ENCODE data around the gene HP. TPM values are rescaled to one million over a fixed set of nuclear protein-coding genes. Genes with fewer than 3 reads are reported as not detected.

Gene HP
- total RNA-seq, 1 donor from 2014 or later, result not detected

DNA sequence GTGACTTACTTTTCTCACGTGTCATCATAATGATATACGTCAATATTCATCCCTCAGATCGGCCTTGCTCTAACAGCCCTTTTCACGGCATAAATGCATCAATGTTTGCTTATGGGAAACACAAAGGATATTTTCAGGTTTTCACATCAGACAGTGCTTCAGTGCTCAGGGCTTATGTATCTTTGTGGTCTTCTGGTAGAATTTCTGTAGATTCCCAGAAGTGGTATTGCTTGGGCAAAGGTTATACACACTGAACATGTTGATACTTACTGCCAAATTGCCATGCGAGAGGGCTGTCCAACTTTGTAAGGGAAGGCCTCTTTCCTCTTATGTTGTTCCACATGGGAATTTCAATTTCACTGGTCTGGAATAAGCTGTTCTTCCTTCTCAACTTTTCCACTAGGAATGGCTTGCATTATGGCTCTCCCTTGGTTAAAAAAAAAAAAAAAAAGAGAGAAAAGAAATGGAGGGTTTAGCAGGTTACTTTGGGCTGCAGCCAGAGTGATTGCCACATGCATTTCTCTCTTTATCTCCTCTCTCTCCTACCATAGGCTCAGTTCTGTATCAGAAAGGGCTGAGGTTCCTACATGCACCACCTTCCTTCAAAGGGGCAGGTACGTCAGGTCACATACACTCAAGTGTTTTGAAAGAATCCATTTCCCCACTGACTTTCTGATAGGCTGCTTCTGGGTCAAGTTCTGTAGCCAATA lies 26.5 kb upstream of the HP start:
- TF ChIP-seq, protein P1, sequence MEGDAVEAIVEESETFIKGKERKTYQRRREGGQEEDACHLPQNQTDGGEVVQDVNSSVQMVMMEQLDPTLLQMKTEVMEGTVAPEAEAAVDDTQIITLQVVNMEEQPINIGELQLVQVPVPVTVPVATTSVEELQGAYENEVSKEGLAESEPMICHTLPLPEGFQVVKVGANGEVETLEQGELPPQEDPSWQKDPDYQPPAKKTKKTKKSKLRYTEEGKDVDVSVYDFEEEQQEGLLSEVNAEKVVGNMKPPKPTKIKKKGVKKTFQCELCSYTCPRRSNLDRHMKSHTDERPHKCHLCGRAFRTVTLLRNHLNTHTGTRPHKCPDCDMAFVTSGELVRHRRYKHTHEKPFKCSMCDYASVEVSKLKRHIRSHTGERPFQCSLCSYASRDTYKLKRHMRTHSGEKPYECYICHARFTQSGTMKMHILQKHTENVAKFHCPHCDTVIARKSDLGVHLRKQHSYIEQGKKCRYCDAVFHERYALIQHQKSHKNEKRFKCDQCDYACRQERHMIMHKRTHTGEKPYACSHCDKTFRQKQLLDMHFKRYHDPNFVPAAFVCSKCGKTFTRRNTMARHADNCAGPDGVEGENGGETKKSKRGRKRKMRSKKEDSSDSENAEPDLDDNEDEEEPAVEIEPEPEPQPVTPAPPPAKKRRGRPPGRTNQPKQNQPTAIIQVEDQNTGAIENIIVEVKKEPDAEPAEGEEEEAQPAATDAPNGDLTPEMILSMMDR (IDR thresholded peaks at IDR 0.05), result no peak
- H3K36me3 Mint-ChIP-seq (ENCODE audit: low read depth), result peaks cover 40% of the 10 kb centered on the region
- H3K9me3 Mint-ChIP-seq, result no peaks in the 10 kb centered on the region
- intact Hi-C loops (cut with micrococcal nuclease), result no loop called here
- ChIA-PET CTCF (no interaction called here), POLR2A (no interaction called here)
- H3K27ac Mint-ChIP-seq, result no peak overlapping the region
- no peak overlapping the region for H3K4me3 Mint-ChIP-seq
- no peaks in the 10 kb centered on the region for H3K4me1 Mint-ChIP-seq
- ATAC-seq (ENCODE audit: low read depth) (no peak), DNase-seq (no peak)
- no peaks in the 10 kb centered on the region for H3K27me3 Mint-ChIP-seq

DNA sequence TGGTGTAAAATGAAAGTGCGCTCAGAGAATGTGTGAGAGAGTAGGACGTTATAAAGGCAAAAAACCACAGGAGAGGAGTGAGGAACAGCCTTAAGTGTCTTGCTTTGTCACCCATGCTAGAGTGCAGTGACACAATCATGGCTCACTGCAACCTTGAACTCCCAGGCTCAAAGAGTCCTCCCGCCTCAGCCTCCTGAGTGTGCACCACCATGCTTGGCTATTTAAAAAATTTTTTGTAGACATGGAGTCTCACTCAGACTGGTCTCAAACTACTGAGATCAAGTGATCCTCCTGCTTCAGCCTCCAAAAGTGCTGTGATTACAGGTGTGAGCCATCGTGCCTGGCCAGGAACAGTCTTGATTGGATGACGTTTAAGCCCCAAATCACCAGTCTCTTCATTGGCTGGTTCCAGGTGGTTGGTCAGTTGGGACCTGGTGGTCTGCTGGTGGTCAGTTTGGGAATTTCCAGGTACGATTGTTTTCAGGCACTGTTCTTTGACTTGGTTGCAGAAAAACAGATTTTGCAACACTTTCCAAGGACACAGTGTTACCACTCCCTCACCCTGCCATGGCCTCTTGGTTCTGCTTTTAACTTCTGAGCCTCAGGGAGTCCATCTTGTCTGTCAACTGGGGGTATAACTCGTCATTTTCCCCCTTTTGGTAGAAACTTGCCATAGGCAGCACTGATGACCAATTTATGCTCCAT lies 24.6 kb upstream of the HP start:
- H3K36me3 Mint-ChIP-seq (ENCODE audit: low read depth), result peaks cover 28% of the 10 kb centered on the region
- no peak overlapping the region for H3K27ac Mint-ChIP-seq
- no peaks in the 10 kb centered on the region for H3K4me1 Mint-ChIP-seq
- no peak overlapping the region for H3K4me3 Mint-ChIP-seq
- DNase-seq, result no peak
- no peaks in the 10 kb centered on the region for H3K9me3 Mint-ChIP-seq
- TF ChIP-seq, protein P1 (IDR thresholded peaks at IDR 0.05), result no peak
- no peak for ATAC-seq (ENCODE audit: low read depth)
- intact Hi-C loops (cut with micrococcal nuclease), result no loop called here
- ChIA-PET POLR2A (no interaction called here), CTCF (no interaction called here)
- no peaks in the 10 kb centered on the region for H3K27me3 Mint-ChIP-seq

DNA sequence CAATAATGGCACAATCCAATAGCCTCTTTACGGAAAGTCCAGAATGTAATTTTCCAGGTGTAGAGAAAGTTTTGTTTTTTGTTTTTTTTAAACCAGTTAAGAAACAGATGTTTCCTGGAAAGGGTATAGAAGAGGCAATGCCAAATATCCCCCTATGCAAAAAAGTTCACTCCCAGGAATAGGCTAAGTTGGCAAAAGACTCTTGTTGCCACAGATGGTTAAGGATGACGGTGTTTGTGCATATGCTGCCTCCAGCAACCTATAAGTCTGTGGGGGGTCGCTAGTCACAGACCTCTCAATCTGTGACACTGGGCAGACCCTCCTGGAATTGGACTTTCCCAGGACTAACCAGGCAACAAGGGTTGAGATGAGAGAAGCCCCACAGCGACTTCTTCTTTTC lies 20.9 kb upstream of the HP start:
- POLR2A ChIA-PET, result no interaction called here
- Mint-ChIP-seq H3K4me3 (no peak overlapping the region), H3K36me3 (ENCODE audit: low read depth) (peaks cover 13% of the 10 kb centered on the region), H3K27me3 (no peaks in the 10 kb centered on the region), H3K4me1 (no peaks in the 10 kb centered on the region), H3K9me3 (no peaks in the 10 kb centered on the region), H3K27ac (no peak overlapping the region)
- TF ChIP-seq, protein P1 (IDR thresholded peaks at IDR 0.05), result no peak
- intact Hi-C loops (cut with micrococcal nuclease), result no loop called here
- DNase-seq (no peak), ATAC-seq (ENCODE audit: low read depth) (no peak)
- CTCF ChIA-PET, result no interaction called here

DNA sequence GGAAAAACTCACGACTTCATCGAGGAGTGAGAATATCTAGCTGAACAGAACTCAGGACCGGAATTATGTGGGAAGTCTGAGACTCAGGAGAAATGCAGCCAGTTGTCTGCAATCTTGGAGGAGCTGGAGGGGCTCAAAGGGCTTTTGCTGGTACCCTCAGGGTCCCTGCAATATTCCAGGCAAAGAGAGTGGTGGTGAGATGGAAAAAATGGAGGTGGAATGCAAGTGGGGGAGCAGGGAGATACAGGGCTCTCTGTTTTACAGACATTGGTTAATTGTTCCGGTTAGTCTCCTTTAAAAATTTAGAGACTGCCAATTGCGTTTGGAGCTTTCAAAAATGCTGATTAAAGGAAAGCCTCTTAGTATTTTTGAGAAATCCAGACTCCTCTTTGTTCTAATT lies 18.2 kb upstream of the HP start:
- H3K4me3 Mint-ChIP-seq, result no peak overlapping the region
- POLR2A ChIA-PET, result no interaction called here

DNA sequence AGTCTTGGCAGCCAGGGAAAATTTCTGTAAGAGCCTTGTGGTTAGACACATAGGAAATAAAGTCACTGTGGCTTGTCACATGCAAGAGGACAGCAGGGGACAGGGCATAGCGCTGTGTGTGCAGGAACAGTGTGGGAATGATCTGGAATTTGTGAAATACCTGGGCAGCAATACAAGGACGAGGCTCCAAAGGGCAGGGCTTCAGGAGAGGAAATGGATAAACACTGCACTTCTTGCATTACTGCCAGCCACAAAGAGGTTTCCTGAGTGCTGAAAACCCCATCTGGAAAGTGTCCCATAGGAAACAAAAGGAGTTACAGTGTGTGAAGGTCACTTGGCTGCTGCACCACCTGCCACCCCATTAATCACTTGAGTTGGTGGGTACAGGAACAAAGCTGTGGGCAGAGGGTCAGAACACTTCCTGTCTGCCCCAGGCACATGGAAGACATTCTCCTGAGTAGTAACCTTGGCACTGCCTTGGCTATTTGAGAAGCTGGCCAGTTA lies 12.1 kb upstream of the HP start:
- no peak for ATAC-seq (ENCODE audit: low read depth)
- Mint-ChIP-seq H3K36me3 (ENCODE audit: low read depth) (peaks cover 25% of the 10 kb centered on the region), H3K27ac (no peak overlapping the region)

More for the DNA sequence above, 18.2 kb upstream of the HP start:
- ATAC-seq (ENCODE audit: low read depth) (no peak), DNase-seq (no peak)
- no peak overlapping the region for H3K27ac Mint-ChIP-seq
- H3K36me3 Mint-ChIP-seq (ENCODE audit: low read depth), result peaks cover 15% of the 10 kb centered on the region
- H3K4me1 Mint-ChIP-seq, result no peaks in the 10 kb centered on the region
- intact Hi-C loops (cut with micrococcal nuclease), result no loop called here
- no peaks in the 10 kb centered on the region for H3K9me3 Mint-ChIP-seq
- no peaks in the 10 kb centered on the region for H3K27me3 Mint-ChIP-seq
- TF ChIP-seq, protein P1 (IDR thresholded peaks at IDR 0.05), result no peak
- CTCF ChIA-PET, result no interaction called here

More for the DNA sequence above, 12.1 kb upstream of the HP start:
- no peak for DNase-seq
- no peaks in the 10 kb centered on the region for H3K4me1 Mint-ChIP-seq
- intact Hi-C loops (cut with micrococcal nuclease), result no loop called here
- POLR2A ChIA-PET, result no interaction called here
- TF ChIP-seq, protein P1 (IDR thresholded peaks at IDR 0.05), result no peak
- peaks cover 3% of the 10 kb centered on the region for H3K9me3 Mint-ChIP-seq
- H3K27me3 Mint-ChIP-seq, result no peaks in the 10 kb centered on the region
- H3K4me3 Mint-ChIP-seq, result no peak overlapping the region
- CTCF ChIA-PET, result no interaction called here

All from activated B cell treated with CpG ODN at 0.5 μM for 24 hours (primary cell).